Peyer's patch (tissue), 4 donors: ENCODE measurements around the gene ITGA8.

Experiments
- POLR2A ChIP-seq, 2 donors: fragments of 450-650 bp; IDR thresholded peaks; one replicate each; pipeline ENCODE4 v1.5.1; 2017; ENCODE audit warnings: antibody characterized with exemption in 2 of 2, mild to moderate bottlenecking in 2 of 2, moderate library complexity in 2 of 2
- TF ChIP-seq, protein P1 (sequence below), 6 experiments: fragments of 450-650 bp in 4 of 6; fragments of 200-600 bp in 2 of 6; sonication (generic) in 1 of 6; IDR thresholded peaks; one replicate each; pipeline ENCODE4 v1.5.1; 2017 to 2019; ENCODE audit warnings: antibody characterized with exemption in 6 of 6, mild to moderate bottlenecking in 3 of 6, moderate library complexity in 1 of 6

GRCh38 chr10:15745751-15746150 is 26.0 kb upstream of the ITGA8 start:
- no peak for TF ChIP-seq POLR2A (IDR thresholded peaks at IDR 0.05)
- TF ChIP-seq, protein P1, sequence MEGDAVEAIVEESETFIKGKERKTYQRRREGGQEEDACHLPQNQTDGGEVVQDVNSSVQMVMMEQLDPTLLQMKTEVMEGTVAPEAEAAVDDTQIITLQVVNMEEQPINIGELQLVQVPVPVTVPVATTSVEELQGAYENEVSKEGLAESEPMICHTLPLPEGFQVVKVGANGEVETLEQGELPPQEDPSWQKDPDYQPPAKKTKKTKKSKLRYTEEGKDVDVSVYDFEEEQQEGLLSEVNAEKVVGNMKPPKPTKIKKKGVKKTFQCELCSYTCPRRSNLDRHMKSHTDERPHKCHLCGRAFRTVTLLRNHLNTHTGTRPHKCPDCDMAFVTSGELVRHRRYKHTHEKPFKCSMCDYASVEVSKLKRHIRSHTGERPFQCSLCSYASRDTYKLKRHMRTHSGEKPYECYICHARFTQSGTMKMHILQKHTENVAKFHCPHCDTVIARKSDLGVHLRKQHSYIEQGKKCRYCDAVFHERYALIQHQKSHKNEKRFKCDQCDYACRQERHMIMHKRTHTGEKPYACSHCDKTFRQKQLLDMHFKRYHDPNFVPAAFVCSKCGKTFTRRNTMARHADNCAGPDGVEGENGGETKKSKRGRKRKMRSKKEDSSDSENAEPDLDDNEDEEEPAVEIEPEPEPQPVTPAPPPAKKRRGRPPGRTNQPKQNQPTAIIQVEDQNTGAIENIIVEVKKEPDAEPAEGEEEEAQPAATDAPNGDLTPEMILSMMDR (IDR thresholded peaks at IDR 0.05) = no peak
